SU-DHL-6 (cell line): ENCODE results near the gene SLC9A9.

ENCODE experiments used
- H2AFZ ChIP-seq: fragments of 200-600 bp; sonication (generic); 2 replicates; pipeline ENCODE4 v1.6.1; 2014; ENCODE audit warnings: low read depth, mild to moderate bottlenecking, moderate library complexity, mixed read lengths, antibody characterized with exemption, low read length; ENCODE audit not compliant: severe bottlenecking
- H3F3A ChIP-seq: fragments of 200-600 bp; shearing (Covaris generic); 2 replicates; pipeline ENCODE4 v1.6.0; 2016; ENCODE audit warnings: antibody characterized with exemption, mild to moderate bottlenecking; ENCODE audit not compliant: insufficient read depth
- H3K27ac ChIP-seq: fragments of 200-600 bp; sonication (generic); 2 replicates; pipeline ENCODE4 v1.5.1; 2016; ENCODE audit warnings: low read depth, mild to moderate bottlenecking, low read length, moderate library complexity, mixed read lengths
- H3K27me3 ChIP-seq: fragments of 200-600 bp; sonication (generic), shearing (Covaris generic); 2 replicates; pipeline ENCODE4 v1.6.0; 2014; ENCODE audit warnings: mild to moderate bottlenecking, low read length
- H3K36me3 ChIP-seq: fragments of 200-600 bp; sonication (generic); 2 replicates; pipeline ENCODE4 v1.6.1; 2014; ENCODE audit warnings: mild to moderate bottlenecking, low read length, mixed read lengths
- H3K4me2 ChIP-seq: fragments of 300-600, 200-600 bp; shearing (Covaris generic), sonication (generic); 2 replicates; pipeline ENCODE4 v1.6.0; 2014; ENCODE audit warnings: low read length, low read depth, mild to moderate bottlenecking; ENCODE audit not compliant: poor library complexity, severe bottlenecking
- H3K4me3 ChIP-seq: fragments of 200-600 bp; sonication (generic); 2 replicates; pipeline ENCODE4 v1.5.1; 2014; ENCODE audit warnings: antibody characterized with exemption, low read length, mild to moderate bottlenecking, mixed read lengths; ENCODE audit not compliant: insufficient read depth, poor library complexity, severe bottlenecking
- H3K79me2 ChIP-seq: fragments of 200-600 bp; sonication (generic); 2 replicates; pipeline ENCODE4 v1.6.1; 2014; ENCODE audit warnings: mild to moderate bottlenecking, low read length, moderate library complexity; ENCODE audit not compliant: insufficient read depth
- H3K9ac ChIP-seq: fragments of 200-600 bp; sonication (generic); 2 replicates; pipeline ENCODE4 v1.7.0; 2014; ENCODE audit warnings: mild to moderate bottlenecking, low read length
- H3K9me2 ChIP-seq: fragments of 200-600 bp; sonication (generic); replicated peaks from 2 replicates; pipeline ENCODE4 v1.6.1; 2014; ENCODE audit warnings: low read length; ENCODE audit not compliant: insufficient read depth
- H3K9me3 ChIP-seq: fragments of 200-600 bp; sonication (generic); 2 replicates; pipeline ENCODE4 v1.6.1; 2014; ENCODE audit warnings: low read length, mixed read lengths; ENCODE audit not compliant: insufficient read depth
- H4K20me1 ChIP-seq: fragments of 200-600 bp; sonication (generic); 2 replicates; pipeline ENCODE4 v1.6.1; 2014; ENCODE audit warnings: low read depth, mild to moderate bottlenecking, antibody characterized with exemption, low read length, moderate library complexity, mixed read lengths
- EZH2phosphoT487 ChIP-seq: fragments of 200-600 bp; sonication (generic), shearing (Covaris generic); conservative IDR thresholded peaks from 2 replicates; pipeline ENCODE4 v1.6.1; 2018; ENCODE audit warnings: mild to moderate bottlenecking, antibody characterized with exemption, low read length, moderate library complexity, mixed read lengths
- TF ChIP-seq, protein P1 (sequence below): fragments of 200-600 bp; sonication (generic); IDR thresholded peaks from one replicate; pipeline ENCODE4 v1.5.1; 2017; ENCODE audit warnings: antibody characterized with exemption, mild to moderate bottlenecking, low read length, moderate library complexity; ENCODE audit not compliant: insufficient read depth, poor library complexity, severe bottlenecking

The SLC9A9 gene

DNA sequence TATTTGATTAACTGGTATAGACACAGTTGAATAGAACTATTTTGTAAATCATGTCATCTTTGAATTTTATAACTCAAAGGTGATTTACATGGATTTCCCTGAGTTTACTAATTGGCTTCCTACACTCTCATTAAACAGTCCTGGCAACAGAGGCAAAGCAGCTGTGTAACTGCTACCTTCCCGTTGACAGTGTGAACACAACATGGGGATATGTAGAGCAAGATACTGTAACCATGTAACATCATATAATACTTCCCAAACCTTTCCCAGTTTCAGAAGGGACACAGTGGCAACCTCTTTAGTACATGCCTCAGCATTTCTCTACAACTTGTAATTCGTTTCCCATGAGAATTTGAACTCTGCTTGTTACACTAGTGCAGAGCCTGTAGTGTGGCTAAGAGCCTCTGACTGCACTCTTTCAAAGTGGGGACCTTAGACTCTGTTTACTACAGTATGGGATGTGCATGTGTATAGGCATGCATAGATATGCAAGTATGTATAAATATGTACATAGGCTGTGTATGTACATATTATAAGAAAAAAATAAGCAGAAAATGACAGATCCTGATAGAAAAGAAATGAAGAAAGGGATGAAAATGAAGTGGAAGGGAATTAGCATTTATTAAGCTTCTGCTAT lies 299.3 kb downstream of the SLC9A9 start:
- H3K79me2 ChIP-seq = no peaks in the 10 kb centered on the region
- no peak overlapping the region for H2AFZ ChIP-seq
- no peak overlapping the region for H3K4me3 ChIP-seq
- no peaks in the 10 kb centered on the region for H3K9me2 ChIP-seq
- no peak overlapping the region for H3K4me2 ChIP-seq
- H3K27ac ChIP-seq = no peak overlapping the region
- no peaks in the 10 kb centered on the region for H3F3A ChIP-seq
- H4K20me1 ChIP-seq = no peaks in the 10 kb centered on the region
- no peak for TF ChIP-seq EZH2phosphoT487
- TF ChIP-seq, protein P1, sequence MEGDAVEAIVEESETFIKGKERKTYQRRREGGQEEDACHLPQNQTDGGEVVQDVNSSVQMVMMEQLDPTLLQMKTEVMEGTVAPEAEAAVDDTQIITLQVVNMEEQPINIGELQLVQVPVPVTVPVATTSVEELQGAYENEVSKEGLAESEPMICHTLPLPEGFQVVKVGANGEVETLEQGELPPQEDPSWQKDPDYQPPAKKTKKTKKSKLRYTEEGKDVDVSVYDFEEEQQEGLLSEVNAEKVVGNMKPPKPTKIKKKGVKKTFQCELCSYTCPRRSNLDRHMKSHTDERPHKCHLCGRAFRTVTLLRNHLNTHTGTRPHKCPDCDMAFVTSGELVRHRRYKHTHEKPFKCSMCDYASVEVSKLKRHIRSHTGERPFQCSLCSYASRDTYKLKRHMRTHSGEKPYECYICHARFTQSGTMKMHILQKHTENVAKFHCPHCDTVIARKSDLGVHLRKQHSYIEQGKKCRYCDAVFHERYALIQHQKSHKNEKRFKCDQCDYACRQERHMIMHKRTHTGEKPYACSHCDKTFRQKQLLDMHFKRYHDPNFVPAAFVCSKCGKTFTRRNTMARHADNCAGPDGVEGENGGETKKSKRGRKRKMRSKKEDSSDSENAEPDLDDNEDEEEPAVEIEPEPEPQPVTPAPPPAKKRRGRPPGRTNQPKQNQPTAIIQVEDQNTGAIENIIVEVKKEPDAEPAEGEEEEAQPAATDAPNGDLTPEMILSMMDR = no peak
- H3K9me3 ChIP-seq = no peaks in the 10 kb centered on the region
- H3K27me3 ChIP-seq = no peaks in the 10 kb centered on the region
- no peaks in the 10 kb centered on the region for H3K36me3 ChIP-seq
- H3K9ac ChIP-seq = no peak overlapping the region

DNA sequence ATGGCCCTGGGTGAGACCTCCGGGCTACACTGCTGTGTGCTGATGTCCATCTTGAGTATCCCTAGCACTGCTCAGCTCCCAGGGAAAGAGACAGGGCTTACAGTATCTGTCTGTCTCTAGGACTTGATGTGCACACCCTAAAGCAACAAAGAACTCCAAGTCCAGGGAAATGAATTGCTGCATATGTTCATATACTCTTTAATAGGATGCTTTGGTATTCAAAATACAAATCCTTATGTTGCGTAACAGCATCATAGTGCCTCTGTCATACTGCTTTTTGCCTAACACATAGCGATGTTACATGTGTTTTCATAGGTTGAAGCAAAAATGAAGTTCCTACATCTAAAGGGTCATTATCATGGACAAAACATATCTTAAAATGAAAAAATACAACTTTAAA lies 299.9 kb downstream of the SLC9A9 start:
- H3K27ac ChIP-seq = no peak overlapping the region
- no peaks in the 10 kb centered on the region for H3K27me3 ChIP-seq
- H3K36me3 ChIP-seq = no peaks in the 10 kb centered on the region
- no peaks in the 10 kb centered on the region for H3K79me2 ChIP-seq
- no peaks in the 10 kb centered on the region for H3K9me2 ChIP-seq
- H3K9ac ChIP-seq = no peak overlapping the region
- no peaks in the 10 kb centered on the region for H3K9me3 ChIP-seq
- no peak overlapping the region for H2AFZ ChIP-seq
- no peak overlapping the region for H3K4me3 ChIP-seq
- no peaks in the 10 kb centered on the region for H4K20me1 ChIP-seq
- H3K4me2 ChIP-seq = no peak overlapping the region
- no peaks in the 10 kb centered on the region for H3F3A ChIP-seq
- TF ChIP-seq, protein P1 = no peak
- TF ChIP-seq EZH2phosphoT487 = no peak

DNA sequence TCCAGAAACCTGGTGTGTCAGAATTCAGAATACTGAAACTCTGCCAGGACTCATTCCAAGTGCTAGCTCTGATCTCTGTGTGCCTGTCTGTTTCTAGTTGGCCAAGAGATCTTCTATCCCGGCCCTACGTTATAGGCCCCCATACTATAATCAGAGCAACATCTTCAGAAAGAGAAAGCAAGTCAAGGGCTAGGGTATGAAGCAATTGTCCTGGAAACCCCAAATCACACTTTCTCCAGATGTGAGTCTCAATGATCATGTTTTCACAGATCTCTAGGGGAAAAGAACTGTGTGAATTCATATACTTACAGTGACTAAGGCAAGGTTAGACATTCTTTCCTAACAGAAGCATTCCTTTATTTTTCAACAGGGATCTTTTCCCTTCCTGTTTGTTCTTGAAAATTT lies 309.7 kb downstream of the SLC9A9 start:
- Histone ChIP-seq H4K20me1 (no peaks in the 10 kb centered on the region), H3K9me2 (no peaks in the 10 kb centered on the region), H3K27ac (no peak overlapping the region), H3K27me3 (no peaks in the 10 kb centered on the region), H3K36me3 (no peaks in the 10 kb centered on the region), H3K4me3 (no peak overlapping the region), H3K9me3 (no peaks in the 10 kb centered on the region), H3K79me2 (no peaks in the 10 kb centered on the region), H3K9ac (no peak overlapping the region), H3F3A (no peaks in the 10 kb centered on the region), H3K4me2 (no peak overlapping the region), H2AFZ (no peak overlapping the region)
- TF ChIP-seq, protein P1 = no peak
- TF ChIP-seq EZH2phosphoT487 = no peak
